ENCODE measurements around the gene MPIG6B. TPM values are rescaled to one million over a fixed set of nuclear protein-coding genes. Genes with fewer than 3 reads are reported as not detected.

MPIG6B gene
- total RNA-seq, 1 donor from 2014 or later, result not detected

GRCh38 chr6:31744422-31744821 is 21.2 kb downstream of the MPIG6B start:
- no peak overlapping the region for H3K4me2 ChIP-seq (ENCODE audit: low read length)
- H3K4me1 ChIP-seq (ENCODE audit: insufficient read depth, low read length), result no peaks in the 10 kb centered on the region
- Mint-ChIP-seq H3K27ac (ENCODE audit: unreplicated experiment) (peak overlapping the region; percentile 84), H3K36me3 (ENCODE audit: low read depth, unreplicated experiment) (peaks cover 10% of the 10 kb centered on the region), H3K4me3 (ENCODE audit: unreplicated experiment) (no peak overlapping the region), H3K4me1 (ENCODE audit: low read depth, unreplicated experiment) (peaks cover 13% of the 10 kb centered on the region), H3K27me3 (ENCODE audit: low read depth, unreplicated experiment) (no peaks in the 10 kb centered on the region), H3K9me3 (ENCODE audit: unreplicated experiment) (no peaks in the 10 kb centered on the region)
- no peak overlapping the region for H3K4me3 ChIP-seq (ENCODE audit: insufficient read depth, low read depth, low read length)
- H3K79me2 ChIP-seq (ENCODE audit: insufficient read depth, low read length), result peaks cover 6% of the 10 kb centered on the region
- FAIRE-seq, result no peak
- TF ChIP-seq, protein P1, sequence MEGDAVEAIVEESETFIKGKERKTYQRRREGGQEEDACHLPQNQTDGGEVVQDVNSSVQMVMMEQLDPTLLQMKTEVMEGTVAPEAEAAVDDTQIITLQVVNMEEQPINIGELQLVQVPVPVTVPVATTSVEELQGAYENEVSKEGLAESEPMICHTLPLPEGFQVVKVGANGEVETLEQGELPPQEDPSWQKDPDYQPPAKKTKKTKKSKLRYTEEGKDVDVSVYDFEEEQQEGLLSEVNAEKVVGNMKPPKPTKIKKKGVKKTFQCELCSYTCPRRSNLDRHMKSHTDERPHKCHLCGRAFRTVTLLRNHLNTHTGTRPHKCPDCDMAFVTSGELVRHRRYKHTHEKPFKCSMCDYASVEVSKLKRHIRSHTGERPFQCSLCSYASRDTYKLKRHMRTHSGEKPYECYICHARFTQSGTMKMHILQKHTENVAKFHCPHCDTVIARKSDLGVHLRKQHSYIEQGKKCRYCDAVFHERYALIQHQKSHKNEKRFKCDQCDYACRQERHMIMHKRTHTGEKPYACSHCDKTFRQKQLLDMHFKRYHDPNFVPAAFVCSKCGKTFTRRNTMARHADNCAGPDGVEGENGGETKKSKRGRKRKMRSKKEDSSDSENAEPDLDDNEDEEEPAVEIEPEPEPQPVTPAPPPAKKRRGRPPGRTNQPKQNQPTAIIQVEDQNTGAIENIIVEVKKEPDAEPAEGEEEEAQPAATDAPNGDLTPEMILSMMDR (IDR thresholded peaks at IDR 0.05; ENCODE audit: insufficient read depth, low read depth, low read length), result no peak
- TF ChIP-seq EZH2 (IDR thresholded peaks at IDR 0.05; ENCODE audit: insufficient read depth, low read length), result no peak
- H2AFZ ChIP-seq (ENCODE audit: low read depth, low read length), result no peak overlapping the region
- no peaks in the 10 kb centered on the region for H4K20me1 ChIP-seq (ENCODE audit: insufficient read depth, low read length)
- H3K36me3 ChIP-seq (ENCODE audit: insufficient read depth, low read length), result peaks cover 4% of the 10 kb centered on the region
- no peak overlapping the region for H3K9ac ChIP-seq (ENCODE audit: low read length)
- no peaks in the 10 kb centered on the region for H3K27me3 ChIP-seq (ENCODE audit: insufficient read depth, low read length)
- H3K27ac ChIP-seq (ENCODE audit: low read depth, low read length), result no peak overlapping the region
- no peak for DNase-seq (ENCODE audit: low read depth)
- H3K9me3 ChIP-seq (ENCODE audit: insufficient read depth, low read depth, low read length), result no peaks in the 10 kb centered on the region

- Mint-ChIP-seq H3K4me1 (ENCODE audit: low read depth, unreplicated experiment) (peaks cover 24% of the 10 kb centered on the region), H3K36me3 (ENCODE audit: low read depth, unreplicated experiment) (no peaks in the 10 kb centered on the region), H3K9me3 (ENCODE audit: unreplicated experiment) (no peaks in the 10 kb centered on the region), H3K27ac (ENCODE audit: unreplicated experiment) (no peak overlapping the region), H3K4me3 (ENCODE audit: unreplicated experiment) (peak overlapping the region; percentile 3), H3K27me3 (ENCODE audit: low read depth, unreplicated experiment) (no peaks in the 10 kb centered on the region)
- Histone ChIP-seq H3K9me3 (ENCODE audit: insufficient read depth, low read depth, low read length) (no peaks in the 10 kb centered on the region), H3K9ac (ENCODE audit: low read length) (no peak overlapping the region), H3K4me3 (ENCODE audit: insufficient read depth, low read depth, low read length) (no peak overlapping the region), H3K79me2 (ENCODE audit: insufficient read depth, low read length) (no peaks in the 10 kb centered on the region), H3K4me2 (ENCODE audit: low read length) (no peak overlapping the region), H3K27ac (ENCODE audit: low read depth, low read length) (no peak overlapping the region), H2AFZ (ENCODE audit: low read depth, low read length) (no peak overlapping the region), H3K4me1 (ENCODE audit: insufficient read depth, low read length) (peaks cover 11% of the 10 kb centered on the region), H4K20me1 (ENCODE audit: insufficient read depth, low read length) (no peaks in the 10 kb centered on the region), H3K36me3 (ENCODE audit: insufficient read depth, low read length) (peaks cover 4% of the 10 kb centered on the region), H3K27me3 (ENCODE audit: insufficient read depth, low read length) (no peaks in the 10 kb centered on the region)
- no peak for DNase-seq (ENCODE audit: low read depth)
- TF ChIP-seq EZH2 (IDR thresholded peaks at IDR 0.05; ENCODE audit: insufficient read depth, low read length), result no peak
- TF ChIP-seq, protein P1 (IDR thresholded peaks at IDR 0.05; ENCODE audit: insufficient read depth, low read depth, low read length), result no peak
- no peak for FAIRE-seq
Measured at GRCh38 chr6:31749301-31750036, 26.3 kb downstream of the MPIG6B start.

DNA sequence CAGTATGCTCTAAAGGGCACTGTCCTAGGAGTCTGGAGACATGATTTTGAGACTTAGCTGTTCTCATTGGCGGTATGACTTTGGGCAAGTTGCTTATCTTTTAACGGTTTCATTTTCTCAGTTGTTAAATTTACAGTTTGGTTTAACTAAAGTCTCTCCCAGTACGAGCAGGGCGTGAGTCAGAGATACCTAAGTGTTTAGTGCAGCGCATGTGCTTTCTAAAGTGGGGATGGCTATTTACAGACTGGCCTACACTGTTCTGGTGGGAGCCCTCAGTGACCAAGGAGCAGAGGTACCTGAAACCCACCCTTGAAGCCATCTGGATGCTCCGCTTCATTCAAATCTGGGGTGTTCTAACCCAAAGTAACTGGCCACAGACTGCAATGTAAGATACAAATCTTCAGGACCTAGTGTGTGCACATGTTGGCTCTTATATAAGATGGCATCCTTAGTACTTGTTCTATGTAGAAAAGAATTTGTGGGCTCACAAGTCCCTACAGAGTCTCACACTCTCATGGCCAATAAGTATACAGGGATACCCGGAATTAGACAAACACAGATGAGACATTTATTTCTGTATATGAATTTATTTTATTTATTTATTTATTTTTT is 27.3 kb downstream of the MPIG6B start:
- H3K4me1 Mint-ChIP-seq (ENCODE audit: low read depth, unreplicated experiment), result peaks cover 23% of the 10 kb centered on the region
- Histone ChIP-seq H3K36me3 (ENCODE audit: insufficient read depth, low read length) (peaks cover 4% of the 10 kb centered on the region), H3K79me2 (ENCODE audit: insufficient read depth, low read length) (no peaks in the 10 kb centered on the region), H3K27ac (ENCODE audit: low read depth, low read length) (peak overlapping the region; percentile 34), H3K4me3 (ENCODE audit: insufficient read depth, low read depth, low read length) (no peak overlapping the region), H4K20me1 (ENCODE audit: insufficient read depth, low read length) (no peaks in the 10 kb centered on the region), H3K9me3 (ENCODE audit: insufficient read depth, low read depth, low read length) (no peaks in the 10 kb centered on the region), H3K4me1 (ENCODE audit: insufficient read depth, low read length) (peaks cover 11% of the 10 kb centered on the region), H3K27me3 (ENCODE audit: insufficient read depth, low read length) (no peaks in the 10 kb centered on the region), H2AFZ (ENCODE audit: low read depth, low read length) (no peak overlapping the region), H3K9ac (ENCODE audit: low read length) (no peak overlapping the region), H3K4me2 (ENCODE audit: low read length) (peak overlapping the region; percentile 28)
- H3K27me3 Mint-ChIP-seq (ENCODE audit: low read depth, unreplicated experiment), result no peaks in the 10 kb centered on the region
- FAIRE-seq, result no peak
- no peak overlapping the region for H3K27ac Mint-ChIP-seq (ENCODE audit: unreplicated experiment)
- peak; percentile 81 for DNase-seq (ENCODE audit: low read depth)
- TF ChIP-seq, protein P1 (IDR thresholded peaks at IDR 0.05; ENCODE audit: insufficient read depth, low read depth, low read length), result no peak
- no peak for TF ChIP-seq EZH2 (IDR thresholded peaks at IDR 0.05; ENCODE audit: insufficient read depth, low read length)
- H3K36me3 Mint-ChIP-seq (ENCODE audit: low read depth, unreplicated experiment), result no peaks in the 10 kb centered on the region
- H3K9me3 Mint-ChIP-seq (ENCODE audit: unreplicated experiment), result no peaks in the 10 kb centered on the region
- H3K4me3 Mint-ChIP-seq (ENCODE audit: unreplicated experiment), result peak overlapping the region; percentile 6
